NOMO-1 treated with dmso at 0.1 percent for 144 hours (cell line): ENCODE results near the gene PBX3.

Experiments
- DNase-seq: peaks from one replicate; lab custom pipeline; 2025; ENCODE audit not compliant: unreplicated experiment; lab: John Stamatoyannopoulos, UW

PBX3 gene

DNA sequence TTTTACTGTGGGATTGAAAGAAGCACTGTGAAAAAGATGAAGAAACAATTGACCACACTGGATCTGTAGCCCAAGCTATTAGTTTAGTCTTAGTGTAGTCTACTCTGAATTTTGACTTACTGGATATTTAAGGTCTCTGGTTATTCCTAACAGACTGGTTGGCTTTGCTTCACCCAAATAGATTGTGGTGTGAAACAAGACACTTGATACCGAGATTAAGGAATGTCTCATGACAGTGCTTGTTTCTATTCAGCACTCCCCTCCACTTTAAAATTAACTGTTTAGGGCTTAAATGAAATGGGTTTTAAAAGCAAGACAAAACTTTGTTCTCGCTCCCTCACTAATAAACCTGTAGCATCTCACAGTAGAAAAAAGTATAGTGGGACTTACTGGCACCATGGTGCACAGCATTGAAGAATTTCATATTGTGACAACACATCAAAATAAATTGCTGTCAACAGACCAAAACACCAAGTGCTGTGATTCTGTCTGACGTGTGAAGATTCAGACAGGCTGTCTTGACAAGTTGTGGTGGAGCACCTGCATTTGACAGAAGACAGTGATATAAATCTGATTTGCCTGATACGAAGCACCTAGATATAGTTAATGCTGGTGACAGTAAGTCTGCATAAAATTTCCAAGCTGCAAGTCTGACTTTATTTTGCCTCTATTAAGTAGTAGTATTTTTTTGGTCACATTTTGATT is 73.1 kb downstream of the PBX3 start:
- DNase-seq, result no peak

DNA sequence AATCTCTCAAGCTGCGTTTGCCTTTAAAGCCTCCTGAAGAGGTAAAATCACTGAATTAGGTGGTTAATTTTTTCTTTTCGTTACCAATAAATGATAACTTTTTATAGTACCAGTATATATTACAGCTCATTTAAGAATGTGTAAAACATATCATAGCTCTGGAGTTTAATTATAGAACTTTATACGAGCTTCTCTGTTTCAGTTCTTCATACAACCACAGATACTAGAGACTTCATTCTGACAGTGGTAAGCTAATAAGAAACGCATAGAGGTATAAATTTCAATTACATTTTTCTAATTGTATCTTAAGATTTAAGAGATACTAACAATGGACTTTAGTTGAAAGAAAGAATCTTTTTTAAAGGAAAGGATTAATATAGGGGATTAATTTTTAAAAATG is 73.9 kb downstream of the PBX3 start:
- no peak for DNase-seq

DNA sequence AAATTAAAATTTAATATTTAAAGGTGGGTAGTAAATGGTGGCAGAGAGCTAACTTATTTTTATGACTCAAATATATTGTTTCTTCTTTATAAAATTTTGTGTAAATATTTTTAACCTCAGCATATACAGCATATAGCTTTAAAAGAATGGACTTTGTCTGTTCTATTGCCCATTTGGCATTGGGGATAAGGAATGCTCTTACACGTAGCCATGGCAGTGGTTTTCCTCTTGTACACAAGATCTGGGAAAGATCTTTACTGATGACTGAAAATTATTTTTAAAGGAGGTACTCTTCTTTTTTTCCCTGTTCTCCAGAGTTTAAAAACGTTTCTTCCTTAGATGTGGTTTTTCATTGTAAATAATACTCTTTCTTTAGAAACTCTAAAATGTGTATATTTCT is 75.0 kb downstream of the PBX3 start:
- DNase-seq, result no peak

DNA sequence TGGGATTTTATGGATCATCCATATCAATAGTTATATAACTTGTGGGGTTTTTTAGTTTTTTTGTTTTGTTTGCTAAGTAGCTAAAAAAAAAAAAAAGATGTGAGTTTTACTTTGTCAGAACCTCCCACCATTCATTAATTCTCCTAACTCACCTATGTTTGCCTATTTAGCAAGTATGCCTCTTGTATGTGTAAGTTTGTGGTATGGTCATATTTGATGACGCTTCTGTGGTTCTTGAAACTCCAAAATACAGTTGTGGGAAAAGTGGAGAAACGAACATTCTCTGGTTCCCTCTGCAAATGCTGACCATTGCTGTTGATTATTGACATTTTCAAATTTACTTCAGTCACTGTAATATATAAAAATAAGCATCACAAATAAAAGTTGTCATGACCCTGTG is 75.7 kb downstream of the PBX3 start:
- no peak for DNase-seq

DNA sequence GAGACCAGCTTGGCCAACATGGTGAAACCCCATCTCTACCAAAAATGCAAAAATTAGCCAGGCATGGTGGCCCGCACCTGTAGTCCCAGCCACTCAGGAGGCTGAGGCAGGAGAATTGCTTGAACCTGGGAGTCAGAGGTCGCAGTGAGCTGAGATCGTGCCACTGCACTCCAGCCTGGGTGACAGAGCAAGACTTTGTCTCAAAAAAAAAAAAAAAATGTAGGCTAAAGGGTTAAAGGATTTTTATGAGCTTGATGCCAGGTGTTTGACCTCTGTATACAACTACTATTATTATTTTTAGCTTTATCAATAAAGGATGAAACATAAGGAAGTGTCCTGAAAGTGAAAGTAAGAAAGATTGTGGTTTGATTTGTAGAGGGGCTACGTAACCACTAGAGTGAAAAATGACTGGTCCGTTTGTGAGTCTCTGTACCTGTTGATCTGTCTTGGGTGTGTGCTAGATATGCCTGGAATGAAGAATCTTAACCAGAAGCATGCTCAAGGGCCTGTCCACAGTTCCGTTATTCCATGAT is 76.8 kb downstream of the PBX3 start:
- DNase-seq, result peak; percentile 8

DNA sequence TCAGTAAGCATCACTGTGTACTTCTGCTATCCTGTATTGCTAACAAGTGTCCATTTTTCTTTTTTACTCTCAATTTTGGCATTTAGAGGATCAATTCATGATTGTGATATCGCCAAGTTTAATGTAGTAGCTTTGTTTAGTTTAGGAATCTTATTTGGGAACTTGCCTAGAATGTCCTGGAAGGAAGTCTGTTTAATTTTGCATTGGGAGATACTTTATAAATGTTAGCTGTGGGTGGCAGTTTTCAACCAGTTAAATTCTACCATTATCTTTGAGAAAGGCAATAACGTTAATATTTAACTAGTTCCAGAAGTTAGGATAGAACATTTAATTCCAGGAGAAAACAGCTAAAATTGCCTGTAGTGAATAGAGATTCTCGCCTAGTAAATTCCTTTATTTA is 78.6 kb downstream of the PBX3 start:
- no peak for DNase-seq

DNA sequence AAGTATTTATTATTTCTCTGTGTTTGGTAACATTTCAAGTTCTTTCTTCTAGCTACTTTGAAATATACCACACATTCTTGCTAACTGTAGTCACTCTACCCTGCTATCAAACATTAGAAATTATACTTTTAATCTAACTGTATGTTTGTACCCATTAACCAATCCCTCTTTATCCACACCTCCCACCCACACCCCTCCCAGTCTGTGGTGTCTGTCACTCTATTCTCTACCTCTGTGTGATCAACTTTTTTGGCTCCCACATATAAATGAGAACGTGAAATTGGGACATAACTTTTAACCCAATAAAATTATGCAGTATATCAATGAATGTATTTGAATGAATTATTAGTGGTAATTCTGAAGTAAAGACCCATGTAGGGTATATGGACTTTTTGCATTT is 79.7 kb downstream of the PBX3 start:
- no peak for DNase-seq

DNA sequence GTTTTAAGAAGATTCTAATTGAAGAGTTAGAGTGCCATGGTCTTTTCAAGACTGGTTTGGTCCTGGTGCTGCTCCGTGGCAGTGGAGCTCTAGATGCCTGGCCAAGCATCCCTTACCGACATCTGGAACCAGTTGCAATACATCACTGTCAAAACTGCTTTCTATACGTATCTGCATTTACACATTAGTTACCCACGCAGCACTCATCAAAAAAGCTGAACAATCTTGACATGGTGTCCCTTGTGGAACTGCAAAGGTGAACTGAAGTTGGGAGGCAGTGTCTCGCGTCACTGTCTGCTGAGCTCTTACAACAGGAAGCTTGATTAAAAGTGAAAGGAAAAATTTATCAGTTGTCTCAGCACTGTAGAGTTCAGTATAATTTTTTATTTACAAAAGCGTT is 82.6 kb downstream of the PBX3 start:
- no peak for DNase-seq

DNA sequence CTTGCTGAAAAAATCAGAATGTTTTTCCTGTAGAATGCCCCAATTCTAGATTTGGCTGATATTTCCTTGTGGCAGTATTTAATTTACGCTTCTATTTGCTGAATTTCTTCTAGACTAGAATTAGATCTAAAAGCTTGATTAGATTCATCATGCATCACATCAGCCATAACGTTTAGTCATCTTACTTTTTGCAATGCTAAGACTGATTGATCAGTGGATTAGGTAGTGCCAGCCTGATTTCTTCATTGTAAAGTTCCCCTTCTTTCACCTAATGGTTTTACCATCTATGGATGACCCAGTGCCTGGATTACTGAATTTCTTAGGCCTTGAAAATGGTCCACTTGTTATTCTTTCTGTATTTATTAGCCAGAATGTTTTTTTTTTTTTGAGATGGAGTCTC is 83.9 kb downstream of the PBX3 start:
- DNase-seq, result no peak

DNA sequence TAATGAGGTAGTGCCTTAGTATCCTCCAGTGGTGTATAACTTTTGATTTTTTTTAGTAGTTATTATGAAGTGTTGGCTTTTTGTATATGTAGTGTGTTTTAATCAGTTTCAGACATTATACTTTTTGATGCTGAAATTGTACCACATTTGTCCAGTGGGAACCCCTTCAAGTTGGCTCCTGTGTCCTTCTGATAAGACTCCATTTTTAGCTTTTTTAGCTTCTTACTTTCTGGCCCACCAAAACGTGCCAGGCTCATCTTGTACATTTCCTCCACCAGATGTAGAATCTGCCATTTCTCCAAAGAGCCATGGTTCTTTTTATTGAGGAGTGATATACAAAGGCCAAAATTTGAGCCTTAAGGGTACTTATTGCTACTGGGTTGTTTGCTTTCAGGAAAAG is 84.4 kb downstream of the PBX3 start:
- DNase-seq, result no peak

DNA sequence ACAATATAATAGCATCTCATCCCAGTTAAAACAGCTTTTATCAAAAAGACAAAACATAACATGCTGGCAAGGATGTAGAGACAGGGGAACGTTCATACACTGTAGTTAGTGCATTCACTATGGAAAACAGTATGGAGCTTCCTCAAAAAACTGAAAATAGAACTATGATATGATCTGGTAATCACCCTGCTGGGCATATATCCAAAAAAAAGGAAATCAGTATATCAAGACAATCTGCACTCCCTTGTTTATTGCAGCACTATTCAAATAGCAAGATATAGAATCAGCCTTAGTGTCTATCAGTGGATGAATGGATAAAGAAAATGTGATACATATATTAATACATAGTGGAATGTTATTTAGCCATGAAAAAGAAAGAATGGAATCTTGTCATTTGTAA is 88.5 kb downstream of the PBX3 start:
- DNase-seq, result no peak

DNA sequence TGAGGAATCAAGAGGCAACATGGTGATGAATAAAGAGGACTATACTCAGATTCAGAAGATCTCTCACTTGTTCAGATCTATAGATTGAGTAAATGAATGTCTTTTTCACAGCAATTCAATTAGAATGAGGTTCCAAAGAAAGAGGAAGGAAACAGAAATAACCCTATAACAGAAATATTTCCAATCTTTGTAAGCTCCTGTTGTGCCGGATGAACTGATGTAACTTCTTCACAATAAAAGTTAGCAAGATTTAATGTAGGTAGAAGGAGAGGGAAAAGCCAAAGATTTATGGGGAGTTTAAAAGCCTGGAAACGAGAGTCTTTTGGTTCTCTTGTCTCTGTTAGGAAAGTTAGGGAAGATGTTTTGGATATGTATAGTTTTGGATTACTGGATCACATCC is 92.1 kb downstream of the PBX3 start:
- no peak for DNase-seq

DNA sequence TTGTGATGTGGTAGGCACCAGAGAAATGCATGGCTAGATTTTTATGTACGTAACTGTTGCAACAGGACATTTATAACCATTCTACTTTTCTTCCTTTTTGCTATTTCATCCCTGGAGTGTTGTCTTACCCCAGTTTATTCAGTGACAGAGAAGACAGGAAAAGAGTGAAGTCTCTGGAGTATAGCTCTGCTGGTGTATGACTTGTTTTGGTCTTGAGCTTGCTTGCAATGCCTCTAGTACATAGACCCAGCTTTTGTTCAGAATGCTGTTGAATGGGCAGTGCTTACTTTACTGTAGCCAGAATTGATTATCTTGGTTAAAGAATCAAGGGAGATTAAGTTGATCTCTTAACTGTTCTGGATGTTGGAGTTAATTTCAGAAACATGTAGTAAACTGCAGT is 94.3 kb downstream of the PBX3 start:
- no peak for DNase-seq

DNA sequence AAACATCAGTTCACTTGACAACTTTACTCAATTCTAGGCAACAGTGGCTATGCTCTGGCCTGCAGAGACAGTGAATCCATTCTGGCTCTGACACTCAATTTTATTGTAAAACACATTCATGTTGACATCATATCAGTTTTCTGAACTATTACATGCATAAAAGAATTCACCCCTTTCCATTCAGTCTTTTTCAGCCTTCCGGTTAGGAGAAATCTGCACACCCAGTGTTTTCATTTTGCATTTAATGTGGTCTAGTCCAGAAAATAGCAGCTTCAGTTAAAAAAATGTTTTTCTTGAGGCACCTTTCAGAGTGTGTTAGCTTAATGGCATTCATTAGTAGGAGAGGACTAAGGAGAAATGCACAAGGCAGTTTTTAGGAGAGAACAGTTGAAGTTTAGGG is 95.1 kb downstream of the PBX3 start:
- no peak for DNase-seq

DNA sequence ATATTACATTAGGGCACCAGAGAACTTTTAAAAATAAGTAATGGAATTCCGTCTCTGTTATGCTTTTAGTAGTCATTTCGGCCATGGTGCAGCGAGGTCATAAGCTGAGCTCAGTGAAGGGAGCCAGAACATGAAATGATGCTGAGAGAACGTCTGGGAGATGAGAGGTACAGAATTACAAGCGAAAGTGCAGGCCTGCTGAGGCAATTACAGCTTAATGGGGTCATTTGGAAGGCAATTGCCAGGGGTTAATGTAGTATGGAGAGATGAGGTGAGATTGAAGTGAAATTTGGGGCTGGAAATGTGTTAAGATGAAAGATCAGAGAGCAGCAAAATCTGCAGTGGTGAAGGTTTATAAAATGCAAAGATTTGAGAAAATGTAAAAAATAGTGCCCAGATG is 96.5 kb downstream of the PBX3 start:
- DNase-seq, result no peak

DNA sequence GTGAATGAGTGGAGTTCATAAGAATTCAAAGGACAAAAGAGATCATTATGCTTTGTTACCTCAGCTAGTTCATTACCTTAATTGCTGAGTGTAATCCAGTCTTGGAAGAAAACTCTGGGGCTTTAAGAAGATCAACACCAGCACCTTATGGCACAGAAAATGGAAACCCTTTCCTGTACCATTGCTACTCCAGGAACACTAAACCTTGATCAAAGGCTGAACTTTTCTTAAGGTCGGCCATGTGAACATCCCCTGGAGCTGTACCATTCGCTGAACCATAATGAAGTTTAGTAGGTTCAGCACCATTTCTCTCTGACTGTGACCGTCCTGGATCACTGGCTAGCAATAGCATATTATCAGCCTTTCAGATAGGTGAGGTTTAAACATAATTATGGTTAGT is 97.4 kb downstream of the PBX3 start:
- no peak for DNase-seq

DNA sequence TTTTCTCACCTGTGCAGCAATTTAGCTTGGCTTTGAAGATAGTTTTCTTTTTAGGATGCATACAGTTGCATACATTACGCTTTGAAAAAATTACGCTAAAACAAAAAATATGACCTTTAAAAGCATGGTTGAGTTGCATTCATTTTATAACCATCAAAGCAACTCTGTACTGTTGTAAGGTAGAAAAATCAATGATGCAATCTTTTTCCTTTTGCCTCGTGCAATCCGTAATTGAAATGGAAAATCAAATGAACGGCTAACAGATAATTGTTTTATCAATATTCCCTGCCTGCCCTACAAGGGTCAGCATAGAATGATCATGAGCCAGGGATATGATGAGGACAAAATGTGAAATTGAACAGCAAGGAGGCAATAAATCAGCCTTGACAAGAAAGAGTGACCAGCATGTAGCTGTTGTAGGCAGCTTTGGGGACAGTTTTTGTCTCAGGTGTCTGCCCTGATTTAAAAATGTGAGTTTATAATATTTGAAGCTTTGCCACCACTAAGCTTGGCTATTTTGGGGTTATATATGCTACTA is 98.2 kb downstream of the PBX3 start:
- DNase-seq, result no peak

DNA sequence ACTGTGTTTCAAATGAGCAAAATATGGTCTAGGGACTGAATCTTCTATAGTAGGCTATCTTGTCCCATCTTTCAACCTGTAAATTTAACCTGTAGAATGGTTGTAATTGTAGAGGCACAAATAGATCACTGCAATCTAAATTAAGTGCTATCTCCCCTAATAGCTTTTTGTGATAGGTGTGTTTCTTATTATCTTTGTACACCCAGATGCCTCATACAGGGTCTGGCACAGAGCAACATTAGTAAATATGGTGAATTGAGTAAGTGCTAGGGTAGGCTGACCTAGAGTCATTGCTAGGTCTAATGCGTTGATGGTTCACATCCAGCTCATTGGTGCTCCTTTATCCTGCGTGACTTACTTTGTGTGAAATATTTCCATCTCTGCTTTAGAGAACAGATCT is 100.6 kb downstream of the PBX3 start:
- DNase-seq, result no peak

DNA sequence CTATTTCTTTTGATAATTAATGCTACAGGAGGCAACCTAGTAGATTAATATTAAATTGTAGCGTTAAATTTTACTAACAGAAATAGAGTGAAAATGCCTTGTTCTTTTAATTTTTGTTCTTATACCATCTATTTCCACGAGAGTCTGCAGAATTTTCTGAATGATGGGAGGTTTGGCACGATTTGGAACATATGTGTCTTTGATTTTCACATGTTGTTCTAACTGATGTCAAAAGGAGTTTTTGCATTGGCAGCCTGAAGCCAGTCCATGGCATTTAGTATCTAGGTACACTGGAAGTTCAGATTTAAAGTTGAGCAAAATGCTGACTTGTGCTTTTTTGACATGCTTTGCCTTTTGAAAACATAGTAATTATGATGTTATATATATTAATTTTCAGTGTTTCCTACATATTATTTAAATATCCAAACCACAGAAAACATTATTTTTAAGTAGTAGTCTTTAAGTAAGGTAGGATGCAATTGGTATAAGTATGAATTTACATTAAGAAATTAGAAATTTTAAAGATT is 103.0 kb downstream of the PBX3 start:
- no peak for DNase-seq

DNA sequence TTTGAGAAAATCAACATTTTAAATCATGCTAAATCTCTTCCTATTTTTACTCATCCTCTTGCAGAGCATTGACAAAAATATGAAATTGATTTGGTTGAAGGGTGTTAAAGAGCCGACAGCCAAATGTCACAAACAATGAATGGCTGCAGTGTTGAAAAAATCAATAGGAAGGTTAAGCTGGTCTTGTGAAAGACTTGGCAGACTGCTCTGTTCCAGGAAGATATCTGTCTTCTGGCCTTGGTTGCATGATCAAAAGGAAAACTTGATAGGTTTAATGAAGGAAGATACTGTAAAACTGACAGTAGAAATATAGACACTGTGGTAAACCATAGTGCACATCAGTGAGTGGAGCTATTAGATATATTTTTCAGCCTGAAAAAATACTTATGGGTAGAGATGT is 103.6 kb downstream of the PBX3 start:
- no peak for DNase-seq

DNA sequence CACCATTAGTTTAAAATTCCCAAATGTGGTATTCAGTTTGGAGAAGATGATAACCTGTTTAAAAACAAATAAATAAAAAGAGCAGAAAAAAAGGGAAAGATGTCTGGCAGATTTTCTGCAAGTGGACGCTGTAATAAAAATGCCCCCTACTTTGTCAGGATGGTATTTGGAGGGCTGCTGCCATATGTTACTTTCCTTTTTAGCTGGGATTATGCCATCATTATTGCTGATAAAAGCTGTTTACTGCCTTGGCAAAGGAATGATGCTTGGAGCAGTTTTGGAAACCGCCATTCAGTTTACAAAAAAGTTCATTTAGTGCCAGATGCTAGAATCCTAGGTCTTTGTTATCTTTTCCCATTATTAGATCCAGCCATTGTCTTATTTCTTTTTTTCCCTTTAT is 104.8 kb downstream of the PBX3 start:
- DNase-seq, result no peak

DNA sequence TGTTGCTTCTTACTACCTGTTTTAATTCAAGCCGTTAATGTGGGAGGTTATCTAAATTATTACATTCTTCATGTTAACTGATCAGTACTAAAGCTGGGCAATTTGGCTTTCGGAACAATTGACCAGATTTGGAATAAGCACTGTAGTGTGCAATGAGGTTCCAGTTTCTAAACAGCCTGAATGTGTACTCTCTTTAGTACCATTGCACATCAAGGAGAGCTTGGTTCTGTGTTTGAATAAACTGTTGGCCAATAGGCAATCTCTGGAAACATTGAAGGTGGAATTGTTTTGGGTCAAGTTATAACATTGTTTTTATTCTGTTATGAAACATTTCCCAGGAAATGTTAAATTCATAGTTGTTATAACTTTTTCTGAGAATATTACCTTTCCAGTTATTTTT is 105.2 kb downstream of the PBX3 start:
- DNase-seq, result no peak
